H9 (cell line): Measurements from ENCODE around the gene ACR. TPM values are rescaled to one million over a fixed set of nuclear protein-coding genes. Genes with fewer than 3 reads are reported as not detected.
A peak's percentile ranks its signal among the peaks of the same experiment; 100 is the strongest.

Experiments used
- DNase-seq: peaks from one replicate; pipeline ENCODE4 v3.0.0-alpha.2; 2017
- H2AFZ ChIP-seq: one replicate; pipeline ENCODE4 v1.6.1; 2013; ENCODE audit warnings: mild to moderate bottlenecking, low read length, control low read depth, moderate library complexity
- H2AK5ac ChIP-seq: 2 replicates; pipeline ENCODE4 v1.6.1; 2013; ENCODE audit warnings: low read length, control low read depth, mixed read lengths; ENCODE audit not compliant: insufficient read length
- H2BK120ac ChIP-seq: one replicate; pipeline ENCODE4 v1.6.1; 2013; ENCODE audit warnings: low read depth, mild to moderate bottlenecking, low read length, control low read depth, inconsistent platforms; ENCODE audit not compliant: poor library complexity, severe bottlenecking
- H2BK12ac ChIP-seq: 2 replicates; pipeline ENCODE4 v1.6.1; 2013; ENCODE audit warnings: low read length, control low read depth, mixed read lengths, low read depth; ENCODE audit not compliant: insufficient read length
- H2BK15ac ChIP-seq: 2 replicates; pipeline ENCODE4 v1.6.1; 2013; ENCODE audit warnings: low read depth, low read length, control low read depth
- H2BK20ac ChIP-seq: one replicate; pipeline ENCODE4 v1.6.1; 2013; ENCODE audit warnings: low read depth, mild to moderate bottlenecking, low read length, control low read depth, inconsistent platforms; ENCODE audit not compliant: poor library complexity, severe bottlenecking
- H2BK5ac ChIP-seq: 2 replicates; pipeline ENCODE4 v1.6.1; 2013; ENCODE audit warnings: low read length, control low read depth, mixed read lengths; ENCODE audit not compliant: insufficient read length
- H3K14ac ChIP-seq: 2 replicates; pipeline ENCODE4 v1.6.1; 2013; ENCODE audit warnings: low read length, control low read depth; ENCODE audit not compliant: insufficient read depth
- H3K18ac ChIP-seq: 2 replicates; pipeline ENCODE4 v1.6.1; 2013; ENCODE audit warnings: low read depth, mild to moderate bottlenecking, mixed read lengths, low read length, control low read depth; ENCODE audit not compliant: insufficient read length
- H3K23ac ChIP-seq: 2 replicates; pipeline ENCODE4 v1.6.1; 2013; ENCODE audit warnings: low read length, control low read depth, mixed read lengths, low read depth; ENCODE audit not compliant: insufficient read length
- H3K23me2 ChIP-seq: 2 replicates; pipeline ENCODE4 v1.6.1; 2013; ENCODE audit warnings: low read depth, mild to moderate bottlenecking, mixed read lengths, low read length, control low read depth; ENCODE audit not compliant: insufficient read length, poor library complexity, severe bottlenecking
- H3K27ac ChIP-seq: 2 replicates; pipeline ENCODE4 v1.5.1; 2013; ENCODE audit warnings: low read length, control low read depth, mixed read lengths, low read depth; ENCODE audit not compliant: insufficient read length
- H3K27me3 ChIP-seq: 2 replicates; pipeline ENCODE4 v1.6.1; 2013; ENCODE audit warnings: low read length, control low read depth, inconsistent platforms; ENCODE audit not compliant: insufficient read depth
- H3K4ac ChIP-seq: 2 replicates; pipeline ENCODE4 v1.6.1; 2013; ENCODE audit warnings: low read depth, mild to moderate bottlenecking, control low read depth, inconsistent platforms, low read length, moderate library complexity
- H3K4me1 ChIP-seq: 2 replicates; pipeline ENCODE4 v1.6.1; 2013; ENCODE audit warnings: low read length, control low read depth, inconsistent platforms; ENCODE audit not compliant: insufficient read depth
- H3K4me2 ChIP-seq: 2 replicates; pipeline ENCODE4 v1.6.1; 2013; ENCODE audit warnings: low read length, control low read depth, mixed read lengths; ENCODE audit not compliant: insufficient read length, insufficient read depth
- H3K56ac ChIP-seq: 2 replicates; pipeline ENCODE4 v1.6.1; 2013; ENCODE audit warnings: low read depth, mild to moderate bottlenecking, mixed read lengths, low read length, control low read depth; ENCODE audit not compliant: insufficient read length
- H3K79me1 ChIP-seq: 2 replicates; pipeline ENCODE4 v1.6.1; 2013; ENCODE audit warnings: low read depth, mild to moderate bottlenecking, moderate library complexity, low read length, control low read depth, inconsistent platforms; ENCODE audit not compliant: insufficient read depth, poor library complexity, severe bottlenecking
- H3K79me2 ChIP-seq: 2 replicates; pipeline ENCODE4 v1.6.1; 2013; ENCODE audit warnings: low read length, control low read depth, inconsistent platforms; ENCODE audit not compliant: insufficient read depth
- H3K9ac ChIP-seq: 2 replicates; pipeline ENCODE4 v1.6.1; 2013; ENCODE audit warnings: low read length, control low read depth, mixed read lengths; ENCODE audit not compliant: insufficient read length; ENCODE audit errors: extremely low read depth
- H3K9me3 ChIP-seq: one replicate; pipeline ENCODE4 v1.6.1; 2013; ENCODE audit warnings: low read depth, low read length, inconsistent platforms; ENCODE audit not compliant: control insufficient read depth
- H3T11ph ChIP-seq: one replicate; pipeline ENCODE4 v1.6.1; 2013; ENCODE audit warnings: mild to moderate bottlenecking, low read length, control low read depth, inconsistent platforms
- H4K20me1 ChIP-seq: one replicate; pipeline ENCODE4 v1.6.1; 2013; ENCODE audit not compliant: control insufficient read depth, insufficient read length, insufficient read depth
- H4K5ac ChIP-seq: 2 replicates; pipeline ENCODE4 v1.6.1; 2013; ENCODE audit warnings: low read depth, mild to moderate bottlenecking, mixed read lengths, low read length, control low read depth; ENCODE audit not compliant: insufficient read length
- H4K8ac ChIP-seq: replicated peaks from 2 replicates; pipeline ENCODE4 v1.6.1; 2013; ENCODE audit warnings: low read length, control low read depth, mixed read lengths, low read depth; ENCODE audit not compliant: insufficient read length
- H4K91ac ChIP-seq: 2 replicates; pipeline ENCODE4 v1.6.1; 2013; ENCODE audit warnings: low read depth, mild to moderate bottlenecking, moderate library complexity, mixed read lengths, low read length, control low read depth; ENCODE audit not compliant: insufficient read length
- H3K27ac Mint-ChIP-seq, 3 experiments: 2 replicates in 2 of 3; 3 replicates in 1 of 3; pipeline ENCODE4 v1.8.0; 2020 to 2021; ENCODE audit warnings: mixed read lengths in 3 of 3, mild to moderate bottlenecking in 1 of 3, moderate library complexity in 1 of 3
- H3K27me3 Mint-ChIP-seq: 2 replicates; pipeline ENCODE4 v1.8.0; 2021; ENCODE audit warnings: low read depth, mild to moderate bottlenecking, moderate library complexity, mixed read lengths
- H3K36me3 Mint-ChIP-seq, 3 experiments: 2 replicates in 2 of 3; 3 replicates in 1 of 3; pipeline ENCODE4 v1.8.0; 2020 to 2021; ENCODE audit warnings: low read depth in 3 of 3, mixed read lengths in 3 of 3; ENCODE audit not compliant: insufficient read depth in 1 of 3
- H3K4me1 Mint-ChIP-seq, 2 experiments: 2 replicates each; pipeline ENCODE4 v1.8.0; 2020; ENCODE audit warnings: mixed read lengths in 2 of 2
- H3K4me3 Mint-ChIP-seq, 2 experiments: 2 replicates in 1 of 2; 3 replicates in 1 of 2; pipeline ENCODE4 v1.8.0; 2020 to 2021; ENCODE audit warnings: mild to moderate bottlenecking in 2 of 2, mixed read lengths in 2 of 2, moderate library complexity in 1 of 2
- H3K9me3 Mint-ChIP-seq, 2 experiments: 2 replicates in 1 of 2; 3 replicates in 1 of 2; pipeline ENCODE4 v1.8.0; 2020; ENCODE audit warnings: mild to moderate bottlenecking in 2 of 2, mixed read lengths in 2 of 2, moderate library complexity in 1 of 2
- WGBS: extraction: QIAGEN DNeasy Blood & Tissue Kit; methylation state at CpG from one replicate; pipeline ENCODE4 v1.1.7; 2013; ENCODE audit warnings: missing lambda C conversion rate, low lambda C conversion rate, mixed read lengths; ENCODE audit not compliant: insufficient read length; ENCODE audit errors: extremely low coverage; 5-methylcytosine and 5-hydroxymethylcytosine counted together
- total RNA-seq: library from RNA; stranded (reverse); gene quantifications from 2 replicates; pipeline ENCODE4 v1.2.1, GENCODE V29; 2021
- TF ChIP-seq, protein P1 (sequence below): fragments of 200-600 bp; sonication (generic); conservative IDR thresholded peaks from 3 replicates; pipeline ENCODE4 v1.8.0; 2021; ENCODE audit warnings: antibody characterized with exemption, mild to moderate bottlenecking

ACR gene
- total RNA-seq, 1 experiment from 2014 or later = 0.35 TPM

DNA sequence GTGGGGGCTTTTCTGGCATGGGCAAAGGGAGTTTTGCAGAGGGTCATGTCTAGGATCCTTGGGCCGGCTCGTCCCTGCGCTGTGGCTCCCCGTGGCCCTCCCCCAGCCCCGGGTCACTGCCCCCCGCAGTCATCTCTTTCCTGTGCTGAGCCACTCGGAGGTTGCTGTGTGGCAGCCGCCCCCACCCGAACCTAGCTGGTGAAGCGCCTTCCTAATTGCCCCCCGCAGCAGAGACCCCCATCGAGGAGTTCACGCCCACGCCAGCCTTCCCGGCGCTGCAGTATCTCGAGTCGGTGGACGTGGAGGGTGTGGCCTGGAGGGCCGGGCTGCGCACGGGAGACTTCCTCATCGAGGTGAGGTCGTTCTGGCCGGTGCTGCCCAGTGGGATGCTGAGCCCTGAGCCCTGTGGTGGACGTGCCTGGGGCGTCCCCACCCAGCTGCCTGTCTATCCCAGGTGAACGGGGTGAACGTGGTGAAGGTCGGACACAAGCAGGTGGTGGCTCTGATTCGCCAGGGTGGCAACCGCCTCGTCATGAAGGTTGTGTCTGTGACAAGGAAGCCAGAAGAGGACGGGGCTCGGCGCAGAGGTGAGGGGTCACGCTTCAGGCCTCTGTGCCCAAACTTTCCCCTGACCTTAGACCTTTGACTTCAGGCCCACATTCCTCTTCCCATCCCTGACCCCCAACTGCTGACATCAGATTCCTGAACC, 33.3 kb upstream of the ACR start:
- Histone ChIP-seq H3K23ac (no peak overlapping the region), H4K5ac (no peak overlapping the region), H4K20me1 (no peaks in the 10 kb centered on the region), H2AFZ (no peak overlapping the region), H3K9me3 (no peaks in the 10 kb centered on the region), H2BK15ac (no peak overlapping the region), H3K4me2 (no peak overlapping the region), H3K9ac (no peak overlapping the region), H4K8ac (no peak overlapping the region), H3K4ac (no peak overlapping the region), H2AK5ac (no peak overlapping the region), H3K56ac (no peak overlapping the region), H2BK120ac (no peak overlapping the region), H2BK12ac (no peak overlapping the region), H3K14ac (no peak overlapping the region), H3K27ac (no peak overlapping the region), H3K4me1 (no peaks in the 10 kb centered on the region), H3K27me3 (no peaks in the 10 kb centered on the region), H3K18ac (no peak overlapping the region), H3T11ph (no peak overlapping the region), H2BK20ac (no peak overlapping the region), H3K79me2 (no peaks in the 10 kb centered on the region), H3K79me1 (no peaks in the 10 kb centered on the region), H3K23me2 (no peaks in the 10 kb centered on the region), H4K91ac (no peak overlapping the region), H2BK5ac (no peak overlapping the region)
- WGBS = no CpG with 5 or more reads among the region's 37 CpGs
- H3K4me3 Mint-ChIP-seq = peak overlapping the region in 1 of 2 experiments; percentile 48; a peak in 2 of 5 replicates
- H3K36me3 Mint-ChIP-seq = peaks cover 0 to 12% (median 0%) of the 10 kb centered on the region in 3 experiments; a peak in 3 of 7 replicates
- H3K4me1 Mint-ChIP-seq = peaks cover 5 to 19% of the 10 kb centered on the region in 2 experiments
- DNase-seq = no peak
- H3K27me3 Mint-ChIP-seq = peaks cover 7% of the 10 kb centered on the region
- TF ChIP-seq, protein P1, sequence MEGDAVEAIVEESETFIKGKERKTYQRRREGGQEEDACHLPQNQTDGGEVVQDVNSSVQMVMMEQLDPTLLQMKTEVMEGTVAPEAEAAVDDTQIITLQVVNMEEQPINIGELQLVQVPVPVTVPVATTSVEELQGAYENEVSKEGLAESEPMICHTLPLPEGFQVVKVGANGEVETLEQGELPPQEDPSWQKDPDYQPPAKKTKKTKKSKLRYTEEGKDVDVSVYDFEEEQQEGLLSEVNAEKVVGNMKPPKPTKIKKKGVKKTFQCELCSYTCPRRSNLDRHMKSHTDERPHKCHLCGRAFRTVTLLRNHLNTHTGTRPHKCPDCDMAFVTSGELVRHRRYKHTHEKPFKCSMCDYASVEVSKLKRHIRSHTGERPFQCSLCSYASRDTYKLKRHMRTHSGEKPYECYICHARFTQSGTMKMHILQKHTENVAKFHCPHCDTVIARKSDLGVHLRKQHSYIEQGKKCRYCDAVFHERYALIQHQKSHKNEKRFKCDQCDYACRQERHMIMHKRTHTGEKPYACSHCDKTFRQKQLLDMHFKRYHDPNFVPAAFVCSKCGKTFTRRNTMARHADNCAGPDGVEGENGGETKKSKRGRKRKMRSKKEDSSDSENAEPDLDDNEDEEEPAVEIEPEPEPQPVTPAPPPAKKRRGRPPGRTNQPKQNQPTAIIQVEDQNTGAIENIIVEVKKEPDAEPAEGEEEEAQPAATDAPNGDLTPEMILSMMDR = no peak
- no peak overlapping the region for H3K27ac Mint-ChIP-seq
- H3K9me3 Mint-ChIP-seq = no peaks in the 10 kb centered on the region
